AG04449 (cell line): Measurements from ENCODE around the gene IDI2.
"Not testable (repeated sequence)": the region's sequence is repeated elsewhere in the genome, so short reads cannot be mapped to it uniquely, and the experiment has no call there.

ENCODE experiments used
- CTCF ChIA-PET: fragments of 350-600 bp; formaldehyde crosslinking; extraction: SDS; loops from one replicate; lab custom pipeline; 2021; ENCODE audit warnings: antibody characterized with exemption; lab: Yijun Ruan, JAX
- POLR2A ChIA-PET: fragments of 400-600, 350-600 bp; formaldehyde crosslinking; extraction: SDS; loops from one replicate; lab custom pipeline; 2020; ENCODE audit warnings: antibody characterized with exemption, inconsistent platforms; lab: Yijun Ruan, JAX
- DNase-seq: peaks from one replicate; pipeline ENCODE4 v3.0.0-alpha.2; 2010; ENCODE audit warnings: low read depth, low spot score
- H3K4me3 ChIP-seq: 2 replicates; pipeline ENCODE4 v1.5.1; 2011; ENCODE audit warnings: low read depth, mild to moderate bottlenecking, control low read depth, low read length
- TF ChIP-seq, protein P1 (sequence below): IDR thresholded peaks from one replicate; pipeline ENCODE4 v1.5.1; 2011; ENCODE audit warnings: mild to moderate bottlenecking, moderate library complexity, low read length, control low read depth, inconsistent platforms; ENCODE audit not compliant: insufficient read depth; ENCODE audit errors: missing control alignments

IDI2 gene

DNA sequence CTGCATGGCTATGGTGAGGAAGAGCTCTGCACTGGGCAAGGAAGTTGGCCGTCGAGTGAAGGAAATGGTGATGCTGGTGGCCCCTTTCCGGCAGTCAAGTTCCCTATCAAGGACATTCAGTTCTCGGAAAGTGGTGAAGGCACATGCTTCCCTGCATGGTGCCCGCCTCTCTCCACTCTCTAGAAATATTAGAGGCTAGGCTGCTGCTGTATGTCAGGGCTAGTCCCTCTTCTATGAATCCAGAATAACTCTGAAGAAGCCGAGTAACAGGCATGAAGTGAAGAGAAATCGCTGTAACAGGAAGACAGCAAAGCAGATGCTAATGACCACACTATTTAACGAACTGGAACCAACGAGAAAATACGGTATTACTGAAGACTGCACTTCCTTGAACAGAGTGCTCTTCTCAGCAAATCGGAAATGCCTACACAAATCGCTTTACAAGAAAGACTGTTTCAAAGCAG, 17.9 kb upstream of the IDI2 start:
- no peak overlapping the region for H3K4me3 ChIP-seq
- DNase-seq: no peak
- ChIA-PET CTCF (no interaction called here), POLR2A (no interaction called here)
- TF ChIP-seq, protein P1, sequence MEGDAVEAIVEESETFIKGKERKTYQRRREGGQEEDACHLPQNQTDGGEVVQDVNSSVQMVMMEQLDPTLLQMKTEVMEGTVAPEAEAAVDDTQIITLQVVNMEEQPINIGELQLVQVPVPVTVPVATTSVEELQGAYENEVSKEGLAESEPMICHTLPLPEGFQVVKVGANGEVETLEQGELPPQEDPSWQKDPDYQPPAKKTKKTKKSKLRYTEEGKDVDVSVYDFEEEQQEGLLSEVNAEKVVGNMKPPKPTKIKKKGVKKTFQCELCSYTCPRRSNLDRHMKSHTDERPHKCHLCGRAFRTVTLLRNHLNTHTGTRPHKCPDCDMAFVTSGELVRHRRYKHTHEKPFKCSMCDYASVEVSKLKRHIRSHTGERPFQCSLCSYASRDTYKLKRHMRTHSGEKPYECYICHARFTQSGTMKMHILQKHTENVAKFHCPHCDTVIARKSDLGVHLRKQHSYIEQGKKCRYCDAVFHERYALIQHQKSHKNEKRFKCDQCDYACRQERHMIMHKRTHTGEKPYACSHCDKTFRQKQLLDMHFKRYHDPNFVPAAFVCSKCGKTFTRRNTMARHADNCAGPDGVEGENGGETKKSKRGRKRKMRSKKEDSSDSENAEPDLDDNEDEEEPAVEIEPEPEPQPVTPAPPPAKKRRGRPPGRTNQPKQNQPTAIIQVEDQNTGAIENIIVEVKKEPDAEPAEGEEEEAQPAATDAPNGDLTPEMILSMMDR: no peak

DNA sequence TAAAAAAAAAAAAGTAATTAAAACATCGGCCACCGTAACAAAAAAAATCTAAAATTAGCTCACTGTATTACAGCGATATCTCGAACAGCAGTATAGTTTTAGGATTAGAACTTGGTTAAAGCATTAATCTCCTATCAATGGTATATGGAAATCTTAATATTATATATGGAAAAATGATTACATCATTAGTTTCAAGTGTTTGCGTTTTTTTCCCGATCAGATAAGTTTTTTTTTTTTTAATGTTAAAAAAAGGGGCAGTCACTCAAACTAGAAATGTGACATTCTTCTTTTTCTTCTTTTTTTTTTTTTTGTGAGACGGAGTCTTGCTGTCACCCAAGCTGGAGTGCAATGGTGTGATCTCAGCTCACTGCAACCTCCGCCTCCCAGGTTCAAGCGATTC, 15.9 kb upstream of the IDI2 start:
- TF ChIP-seq, protein P1: no peak
- POLR2A ChIA-PET: no interaction called here
- no peak for DNase-seq
- CTCF ChIA-PET: no interaction called here
- no peak overlapping the region for H3K4me3 ChIP-seq

DNA sequence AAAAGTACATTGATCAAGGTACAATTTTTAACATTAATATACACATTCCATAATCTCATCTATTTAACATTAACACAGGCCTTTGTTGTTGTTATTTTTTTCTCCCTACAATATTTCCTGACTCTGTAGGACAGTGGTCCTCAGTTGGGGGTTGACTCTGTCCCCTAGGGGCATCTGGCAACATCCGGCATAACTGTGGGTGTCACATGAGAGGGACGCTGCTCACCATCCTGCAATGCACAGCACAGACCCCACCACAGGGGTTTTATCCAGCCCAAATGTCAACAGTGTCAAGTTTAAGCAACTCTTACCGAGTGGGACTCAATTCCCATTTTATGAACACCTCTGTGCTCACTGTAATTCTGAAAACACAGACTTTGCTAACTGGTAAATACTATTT, 14.5 kb upstream of the IDI2 start:
- H3K4me3 ChIP-seq: no peak overlapping the region
- DNase-seq: no peak
- POLR2A ChIA-PET: no interaction called here
- TF ChIP-seq, protein P1: no peak
- CTCF ChIA-PET: no interaction called here

DNA sequence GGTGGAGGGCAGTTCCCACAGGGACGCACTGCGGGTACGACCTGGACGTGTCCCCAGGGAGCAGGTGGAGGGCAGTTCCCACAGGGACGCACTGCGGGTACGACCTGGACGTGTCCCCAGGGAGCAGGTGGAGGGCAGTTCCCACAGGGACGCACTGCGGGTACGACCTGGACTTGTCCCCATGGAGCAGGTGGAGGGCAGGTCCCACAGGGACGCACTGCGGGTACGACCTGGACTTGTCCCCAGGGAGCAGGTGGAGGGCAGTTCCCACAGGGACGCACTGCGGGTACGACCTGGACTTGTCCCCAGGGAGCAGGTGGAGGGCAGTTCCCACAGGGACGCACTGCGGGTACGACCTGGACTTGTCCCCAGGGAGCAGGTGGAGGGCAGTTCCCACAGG, 13.1 kb upstream of the IDI2 start:
- POLR2A ChIA-PET: interaction anchor here (4.0 kb wide), 1 partner anchor 10 kb away, joined by 17 read pairs; the partner anchor contains the start of gene IDI1
- DNase-seq, CTCF ChIA-PET, H3K4me3 ChIP-seq: not testable (repeated sequence)

DNA sequence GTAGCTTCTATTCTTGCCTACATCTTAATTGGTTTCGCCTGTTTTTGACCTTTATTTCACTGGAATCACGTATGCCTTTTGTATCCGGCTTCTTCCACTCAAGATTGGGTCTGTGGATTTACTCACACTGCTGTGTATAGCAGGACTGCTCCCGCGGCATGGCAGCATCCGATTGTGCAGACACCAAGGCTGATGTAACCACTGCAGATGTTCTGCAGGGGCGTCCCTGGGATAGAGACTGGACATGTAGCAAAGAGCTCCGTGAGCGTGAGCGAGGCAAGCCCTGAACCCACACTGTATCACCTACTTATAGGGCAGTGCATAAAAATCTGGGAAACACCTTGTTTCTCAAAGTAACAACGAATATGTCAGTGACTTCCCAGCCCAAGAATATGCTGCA, 11.4 kb upstream of the IDI2 start:
- POLR2A ChIA-PET: interaction anchor here (4.0 kb wide), 1 partner anchor 12 kb away, joined by 17 read pairs; the partner anchor contains the start of gene IDI1
- TF ChIP-seq, protein P1: no peak
- CTCF ChIA-PET: no interaction called here

DNA sequence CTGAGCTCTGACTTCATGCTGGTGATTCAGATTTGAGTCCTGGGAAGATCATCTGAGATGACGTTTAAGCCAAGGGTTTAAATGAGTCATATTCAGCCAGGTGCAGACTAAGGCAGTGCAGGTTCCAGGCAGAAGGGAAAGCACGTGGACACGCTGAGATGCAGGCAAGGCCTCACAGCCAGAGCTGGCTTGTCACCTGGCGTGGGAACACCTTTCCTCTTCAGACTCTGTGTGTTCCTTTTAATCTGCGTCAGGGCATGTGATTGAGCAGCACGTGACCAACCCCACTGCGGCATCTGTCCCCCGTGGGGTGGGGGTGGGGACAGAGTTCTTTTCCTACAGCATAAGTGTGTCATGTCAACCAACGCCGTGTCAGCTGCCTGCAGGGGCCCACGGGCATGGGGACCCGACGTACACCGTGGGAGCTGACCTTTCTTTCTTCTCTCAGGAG, 10.7 kb upstream of the IDI2 start:
- POLR2A ChIA-PET: interaction anchor here (4.0 kb wide), 1 partner anchor 13 kb away, joined by 17 read pairs; the partner anchor contains the start of gene IDI1
- TF ChIP-seq, protein P1: no peak
- DNase-seq: no peak
- CTCF ChIA-PET: no interaction called here
- no peak overlapping the region for H3K4me3 ChIP-seq

More for the DNA sequence above, 11.4 kb upstream of the IDI2 start:
- H3K4me3 ChIP-seq: no peak overlapping the region
- no peak for DNase-seq

DNA sequence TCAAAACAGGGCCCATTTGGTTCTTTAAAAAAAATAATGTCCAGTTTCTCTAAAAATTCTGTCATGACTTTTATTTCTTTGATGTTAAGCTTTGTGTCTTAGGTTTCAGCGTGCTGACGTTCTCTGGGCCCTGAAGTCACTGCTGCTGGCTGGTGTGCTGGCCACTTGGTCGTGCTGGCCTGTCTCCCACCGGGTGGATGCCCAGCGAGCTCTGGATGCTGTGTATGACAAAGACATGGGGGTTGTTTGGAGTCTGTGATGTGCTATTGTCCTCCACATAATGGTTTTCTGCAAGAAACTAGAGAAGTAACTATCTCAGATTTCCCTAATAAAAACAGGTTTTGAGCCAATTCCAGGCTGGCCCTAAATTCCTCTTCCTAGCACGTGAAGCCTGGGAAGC, 9.5 kb upstream of the IDI2 start:
- no peak for DNase-seq
- CTCF ChIA-PET: interaction anchor here (0.9 kb wide), 1 partner anchor 10 kb away, joined by 4 read pairs; no protein-coding TSS in a partner anchor
- POLR2A ChIA-PET: interaction anchor here (4.0 kb wide), 1 partner anchor 14 kb away, joined by 17 read pairs; the partner anchor contains the start of gene IDI1
- TF ChIP-seq, protein P1: no peak
- H3K4me3 ChIP-seq: no peak overlapping the region
